Erythroblast (primary cell): ENCODE measurements around the gene IRAK2.

Experiments
- GATA1 ChIP-seq: IDR thresholded peaks from 2 replicates; pipeline ENCODE4 v1.6.1; 2011; ENCODE audit warnings: low read depth, mild to moderate bottlenecking, control low read depth, low read length, moderate library complexity
- POLR2A ChIP-seq: IDR thresholded peaks from 2 replicates; pipeline ENCODE4 v1.6.1; 2011; ENCODE audit warnings: mild to moderate bottlenecking, low read length

DNA sequence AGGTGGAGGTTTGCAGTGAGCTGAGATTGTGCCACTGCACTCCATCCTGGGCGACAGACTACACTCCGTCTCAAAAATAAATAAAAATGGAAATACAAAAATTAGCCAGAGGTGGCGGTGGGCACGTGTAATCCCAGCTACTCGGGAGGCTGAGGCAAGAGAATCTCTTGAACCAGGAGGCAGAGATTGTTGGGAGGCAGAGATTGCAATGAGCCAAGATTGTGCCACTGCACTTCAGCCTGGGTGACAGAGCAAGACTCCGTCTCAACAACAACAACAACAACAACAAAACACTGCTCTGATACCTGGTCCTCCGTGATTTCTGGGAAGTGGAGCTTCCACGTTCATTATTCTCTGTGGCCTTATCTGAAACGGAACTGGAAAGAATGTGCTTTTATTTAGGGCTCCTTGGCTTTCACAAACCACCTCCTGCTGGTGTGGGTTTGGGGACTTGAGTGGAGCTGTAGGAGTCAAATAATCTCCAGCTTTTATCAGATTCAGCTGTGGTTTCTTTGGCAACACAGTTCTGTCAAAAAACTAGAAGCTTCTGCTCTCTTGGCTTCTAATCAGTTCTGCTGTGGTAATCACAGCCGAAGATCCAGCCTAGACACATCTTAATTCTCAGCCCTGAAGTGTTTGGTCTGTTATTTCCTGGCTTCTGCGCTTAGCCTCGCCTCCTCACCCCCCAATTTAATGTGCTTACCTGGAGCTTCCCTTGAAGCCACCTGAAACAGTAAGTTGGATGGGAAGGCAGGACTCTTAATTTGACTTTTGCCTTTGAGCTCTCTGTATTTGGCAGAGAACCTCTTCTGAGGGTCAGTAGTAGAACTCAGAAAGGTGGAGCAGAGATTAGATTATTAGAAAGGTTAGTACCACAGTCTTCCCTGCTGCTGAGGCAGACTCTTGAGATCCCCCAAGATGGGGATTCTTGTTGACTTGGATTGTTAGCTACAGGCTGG lies 21.4 kb downstream of the IRAK2 start:
- no peak for TF ChIP-seq POLR2A
- TF ChIP-seq GATA1: no peak
